H1 (cell line): Measurements from ENCODE around the gene PHC2. TPM values are rescaled to one million over a fixed set of nuclear protein-coding genes. Genes with fewer than 3 reads are reported as not detected.

Source experiments
- CTCF ChIA-PET: fragments of 300-600 bp; sonication (Branson Sonifier 250); formaldehyde crosslinking; loops from one replicate; lab custom pipeline; 2021; ENCODE audit not compliant: partially characterized antibody; lab: Charles Lee
- POLR2A ChIA-PET: fragments of 300-600 bp; sonication (Branson Sonifier 250); formaldehyde crosslinking; loops from one replicate; lab custom pipeline; 2021; ENCODE audit warnings: inconsistent platforms; ENCODE audit not compliant: partially characterized antibody; lab: Charles Lee
- DNase-seq, 2 experiments: peaks; one replicate each; pipeline versions ENCODE4 v3.0.0 to v3.0.0-alpha.2; 2010 to 2022; ENCODE audit warnings: low spot score in 2 of 2, low read depth in 1 of 2, mixed read lengths in 1 of 2
- FAIRE-seq: peaks from 2 replicates; lab custom pipeline; 2011; peaks lifted over from hg19 to GRCh38; lab: Jason Lieb, UNC
- H2AFZ ChIP-seq: 2 replicates; pipeline ENCODE4 v1.8.1; 2012; ENCODE audit warnings: low read length, inconsistent platforms
- H2AK5ac ChIP-seq: 2 replicates; pipeline ENCODE4 v1.6.1; 2013; ENCODE audit warnings: low read depth, low read length
- H2BK120ac ChIP-seq: replicated peaks from 2 replicates; pipeline ENCODE3; 2013; ENCODE audit warnings: low read depth, low read length, inconsistent platforms
- H2BK12ac ChIP-seq: 2 replicates; pipeline ENCODE4 v1.6.1; 2013; ENCODE audit warnings: low read depth, low read length
- H2BK15ac ChIP-seq: 2 replicates; pipeline ENCODE4 v1.6.1; 2013; ENCODE audit warnings: low read length
- H2BK20ac ChIP-seq: 2 replicates; pipeline ENCODE4 v1.6.1; 2013; ENCODE audit warnings: low read length
- H2BK5ac ChIP-seq: 2 replicates; pipeline ENCODE4 v1.6.1; 2013; ENCODE audit warnings: low read depth, low read length
- H3K14ac ChIP-seq: 2 replicates; pipeline ENCODE4 v1.6.1; 2013; ENCODE audit warnings: inconsistent platforms; ENCODE audit not compliant: insufficient read length
- H3K18ac ChIP-seq: 2 replicates; pipeline ENCODE4 v1.6.1; 2013; ENCODE audit warnings: low read length; ENCODE audit errors: extremely low read depth
- H3K23ac ChIP-seq: 2 replicates; pipeline ENCODE4 v1.6.1; 2013; ENCODE audit warnings: inconsistent platforms; ENCODE audit not compliant: insufficient read length
- H3K23me2 ChIP-seq: 2 replicates; pipeline ENCODE4 v1.6.1; 2013; ENCODE audit warnings: low read depth, low read length
- H3K27ac ChIP-seq: 2 replicates; pipeline ENCODE4 v1.6.1; 2011; ENCODE audit warnings: low read depth, low read length, inconsistent platforms
- H3K27me3 ChIP-seq, 4 experiments: replicated peaks in 1 of 4; 1 replicate in 1 of 4; 2 replicates in 3 of 4; pipeline versions ENCODE4 v1.6.1 to v1.8.1; 2011 to 2013; ENCODE audit warnings: low read length in 3 of 4, mild to moderate bottlenecking in 3 of 4, inconsistent platforms in 2 of 4, mixed read lengths in 2 of 4, moderate library complexity in 1 of 4; ENCODE audit not compliant: control insufficient read depth in 3 of 4, insufficient read depth in 3 of 4; ENCODE audit errors: extremely low read depth in 1 of 4
- H3K36me3 ChIP-seq, 4 experiments: 2 replicates each; pipeline versions ENCODE4 v1.6.1 to v1.8.1; 2011 to 2013; ENCODE audit warnings: mild to moderate bottlenecking in 4 of 4, low read length in 3 of 4, moderate library complexity in 2 of 4, control low read depth in 1 of 4, inconsistent platforms in 1 of 4; ENCODE audit not compliant: insufficient read depth in 4 of 4, control insufficient read depth in 2 of 4
- H3K4ac ChIP-seq: replicated peaks from 2 replicates; pipeline ENCODE3; 2013; ENCODE audit warnings: low read length, low read depth, mixed read lengths, inconsistent platforms; ENCODE audit not compliant: insufficient read length
- H3K4me1 ChIP-seq, 4 experiments: replicated peaks in 1 of 4; 1 replicate in 1 of 4; 2 replicates in 3 of 4; pipeline versions ENCODE4 v1.6.1 to v1.8.1; 2011 to 2013; ENCODE audit warnings: low read length in 3 of 4, inconsistent platforms in 2 of 4, mixed read lengths in 1 of 4; ENCODE audit not compliant: insufficient read depth in 4 of 4, control insufficient read depth in 3 of 4
- H3K4me2 ChIP-seq, 2 experiments: 2 replicates each; pipeline versions ENCODE4 v1.6.1 to v1.8.1; 2011 to 2013; ENCODE audit warnings: low read depth in 2 of 2, low read length in 2 of 2, control low read depth in 1 of 2, inconsistent platforms in 1 of 2, mild to moderate bottlenecking in 1 of 2; ENCODE audit not compliant: insufficient read depth in 1 of 2
- H3K4me3 ChIP-seq, 4 experiments: fragments of 200-600, 300-600 bp in 1 of 4; sonication (generic), shearing (Covaris generic), sonication (Bioruptor Twin) in 1 of 4; 2 replicates each; pipeline versions ENCODE4 v1.5.1 to v1.8.1; 2011 to 2016; ENCODE audit warnings: low read length in 4 of 4, low read depth in 3 of 4, control low read depth in 2 of 4, inconsistent platforms in 2 of 4, mild to moderate bottlenecking in 2 of 4, mixed read lengths in 1 of 4, moderate library complexity in 1 of 4; ENCODE audit not compliant: insufficient read depth in 2 of 4; ENCODE audit errors: extremely low read depth in 1 of 4
- H3K56ac ChIP-seq: replicated peaks from 2 replicates; pipeline ENCODE3; 2013; ENCODE audit warnings: low read depth, mild to moderate bottlenecking, mixed read lengths, low read length, inconsistent platforms; ENCODE audit not compliant: insufficient read length
- H3K79me1 ChIP-seq: 2 replicates; pipeline ENCODE4 v1.6.1; 2013; ENCODE audit warnings: low read depth, low read length, control low read depth
- H3K79me2 ChIP-seq, 2 experiments: 2 replicates each; pipeline versions ENCODE4 v1.6.1 to v1.8.1; 2012 to 2013; ENCODE audit warnings: low read length in 2 of 2, mild to moderate bottlenecking in 2 of 2, inconsistent platforms in 1 of 2; ENCODE audit not compliant: insufficient read depth in 2 of 2, control insufficient read depth in 1 of 2
- H3K9ac ChIP-seq, 4 experiments: replicated peaks in 1 of 4; 1 replicate in 1 of 4; 2 replicates in 3 of 4; pipeline versions ENCODE4 v1.6.1 to v1.8.1; 2011 to 2013; ENCODE audit warnings: low read depth in 3 of 4, low read length in 3 of 4, control low read depth in 2 of 4, mild to moderate bottlenecking in 2 of 4, moderate library complexity in 2 of 4, inconsistent platforms in 1 of 4; ENCODE audit errors: extremely low read depth in 1 of 4
- H3K9me3 ChIP-seq, 2 experiments: 2 replicates each; pipeline versions ENCODE4 v1.6.1 to v1.8.1; 2012 to 2013; ENCODE audit warnings: mild to moderate bottlenecking in 2 of 2, moderate library complexity in 2 of 2, control low read depth in 1 of 2, inconsistent platforms in 1 of 2, low read depth in 1 of 2, low read length in 1 of 2, mixed read lengths in 1 of 2; ENCODE audit not compliant: insufficient read depth in 2 of 2
- H4K20me1 ChIP-seq, 2 experiments: replicated peaks in 1 of 2; 2 replicates each; pipeline versions ENCODE3 to v1.8.1; 2011 to 2013; ENCODE audit warnings: inconsistent platforms in 2 of 2, low read length in 2 of 2, mild to moderate bottlenecking in 1 of 2; ENCODE audit not compliant: insufficient read depth in 2 of 2, control insufficient read depth in 1 of 2
- H4K5ac ChIP-seq: 2 replicates; pipeline ENCODE4 v1.6.1; 2013; ENCODE audit warnings: low read length, low read depth, mixed read lengths, inconsistent platforms; ENCODE audit not compliant: insufficient read length
- H4K8ac ChIP-seq: 2 replicates; pipeline ENCODE4 v1.8.0; 2013; ENCODE audit warnings: mild to moderate bottlenecking, moderate library complexity, low read length, inconsistent platforms; ENCODE audit not compliant: insufficient read depth; ENCODE audit errors: extremely low read depth
- H4K91ac ChIP-seq: replicated peaks from 2 replicates; pipeline ENCODE3; 2013; ENCODE audit warnings: low read length, mixed read lengths, inconsistent platforms; ENCODE audit not compliant: insufficient read length
- BRCA1 ChIP-seq: IDR thresholded peaks from 2 replicates; pipeline ENCODE4 v1.6.1; 2012; ENCODE audit warnings: low read depth, low read length, improper control_type of control experiment
- EZH2 ChIP-seq: fragments of 200-600 bp; sonication (generic); IDR thresholded peaks from 2 replicates; pipeline ENCODE4 v1.7.1; 2012; ENCODE audit warnings: low read depth, mild to moderate bottlenecking, moderate library complexity, low read length, inconsistent platforms; ENCODE audit not compliant: severe bottlenecking
- FOSL1 ChIP-seq: IDR thresholded peaks from 2 replicates; pipeline ENCODE4 v1.6.1; 2011; ENCODE audit warnings: mild to moderate bottlenecking, low read depth, low read length, moderate library complexity; ENCODE audit not compliant: insufficient read depth
- KDM1A ChIP-seq: fragments of 200-600, 300-600 bp; sonication (generic); IDR thresholded peaks from 2 replicates; pipeline ENCODE4 v1.7.1; 2016; ENCODE audit warnings: mild to moderate bottlenecking, low read length, borderline replicate concordance
- POLR2A ChIP-seq, 2 experiments: IDR thresholded peaks; 1 replicate in 1 of 2; 2 replicates in 1 of 2; pipeline ENCODE4 v1.6.1; 2011; ENCODE audit warnings: low read depth in 2 of 2, low read length in 2 of 2, mild to moderate bottlenecking in 2 of 2; ENCODE audit errors: control extremely low read depth in 1 of 2
- POLR2AphosphoS5 ChIP-seq: IDR thresholded peaks from 2 replicates; pipeline ENCODE4 v1.6.1; 2011; ENCODE audit warnings: low read depth, low read length
- SIN3A ChIP-seq, 2 experiments: IDR thresholded peaks in 1 of 2; conservative IDR thresholded peaks in 1 of 2; 2 replicates each; pipeline ENCODE4 v1.6.1; 2011 to 2012; ENCODE audit warnings: low read length in 2 of 2, improper control_type of control experiment in 1 of 2, low read depth in 1 of 2, mild to moderate bottlenecking in 1 of 2
- SIRT6 ChIP-seq: IDR thresholded peaks from one replicate; pipeline ENCODE4 v1.7.1; 2012; ENCODE audit warnings: low read length, inconsistent platforms
- SIX5 ChIP-seq: IDR thresholded peaks from 2 replicates; pipeline ENCODE4 v1.6.1; 2011; ENCODE audit warnings: mild to moderate bottlenecking, low read depth, low read length
- SP2 ChIP-seq: IDR thresholded peaks from 2 replicates; pipeline ENCODE4 v1.6.1; 2012; ENCODE audit warnings: mild to moderate bottlenecking, low read length, inconsistent platforms
- SP4 ChIP-seq: IDR thresholded peaks from 2 replicates; pipeline ENCODE4 v1.6.1; 2012; ENCODE audit warnings: low read length, inconsistent platforms
- TBP ChIP-seq: IDR thresholded peaks from 2 replicates; pipeline ENCODE4 v1.6.1; 2011; ENCODE audit warnings: low read depth, low read length, improper control_type of control experiment
- WGBS, 2 experiments: shearing (Covaris generic) in 1 of 2; methylation state at CpG; one replicate each; pipeline versions ENCODE4 v1.1.6 to v1.1.7; 2013 to 2015; ENCODE audit warnings: low lambda C conversion rate in 2 of 2, mixed read lengths in 2 of 2, inconsistent platforms in 1 of 2, low coverage in 1 of 2, missing lambda C conversion rate in 1 of 2; ENCODE audit not compliant: insufficient replicate concordance in 2 of 2, insufficient coverage in 1 of 2, insufficient read length in 1 of 2; ENCODE audit errors: extremely low coverage in 1 of 2, missing lambda C conversion rate in 1 of 2; 5-methylcytosine and 5-hydroxymethylcytosine counted together
- polyA plus RNA-seq, 7 experiments: library from polyadenylated mRNA; depleted of rRNA in 3 of 7; stranded (reverse) in 5 of 7; unstranded in 2 of 7; fragments of >200 nt in 5 of 7; fragments of 200-250 nt in 2 of 7; gene quantifications; 1 replicate in 5 of 7; 2 replicates in 1 of 7; 4 replicates in 1 of 7; pipeline versions ENCODE4 v1.2.1 to v1.2.3, GENCODE V29; 2011 to 2013; ENCODE audit warnings: missing spikeins in 2 of 7, mixed read lengths in 2 of 7
- total RNA-seq: library from RNA; stranded (reverse); fragmentation: NEBNext Ultra II Directional; extraction: Animal tissue kit (Norgen Biotek cat#: 25700); gene quantifications from 2 replicates; pipeline ENCODE4 v1.2.1, GENCODE V29; 2021
- TF ChIP-seq, protein P1 (sequence below), 3 experiments: IDR thresholded peaks; 1 replicate in 2 of 3; 2 replicates in 1 of 3; pipeline versions ENCODE4 v1.5.1 to v1.6.1; 2011; ENCODE audit warnings: low read length in 3 of 3, mild to moderate bottlenecking in 3 of 3, inconsistent platforms in 2 of 3, low read depth in 1 of 3, moderate library complexity in 1 of 3; ENCODE audit not compliant: insufficient read depth in 1 of 3; ENCODE audit errors: control extremely low read depth in 1 of 3

PHC2 gene
- total and polyA plus RNA-seq, 2 of the 8 experiments (the other 6 are each of a cell fraction or from before 2014, with no cell fraction given): 5.6 to 14.2 TPM

DNA sequence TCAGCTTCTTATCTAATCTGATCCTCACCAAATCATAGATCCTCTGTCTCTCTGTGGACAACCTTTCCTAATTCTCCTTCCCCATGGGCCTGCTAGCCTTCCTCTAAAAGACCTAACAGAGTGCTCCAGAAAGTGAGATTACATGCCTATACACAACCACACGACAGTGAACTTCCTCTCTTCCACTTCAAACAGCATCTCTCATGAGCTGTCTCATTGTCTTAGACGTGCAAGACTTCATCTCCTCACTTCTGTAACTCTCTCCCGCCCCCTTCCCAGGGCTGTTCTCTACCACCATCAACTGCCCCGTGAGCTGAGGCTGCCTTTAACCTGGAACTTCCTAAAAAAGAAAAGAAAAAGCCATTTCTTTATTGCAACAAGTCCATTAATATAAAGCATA is 95.9 kb downstream of the PHC2 start:
- POLR2A ChIA-PET: no interaction called here
- TF ChIP-seq EZH2: no peak
- TF ChIP-seq BRCA1: no peak
- TF ChIP-seq SIRT6: no peak
- no peak for TF ChIP-seq TBP
- no peak for TF ChIP-seq SP2
- TF ChIP-seq POLR2A (IDR thresholded peaks at IDR 0.05; ENCODE audit: control extremely low read depth in 1 of 2, low read depth in 2 of 2, low read length in 2 of 2): no peak
- TF ChIP-seq, protein P1, sequence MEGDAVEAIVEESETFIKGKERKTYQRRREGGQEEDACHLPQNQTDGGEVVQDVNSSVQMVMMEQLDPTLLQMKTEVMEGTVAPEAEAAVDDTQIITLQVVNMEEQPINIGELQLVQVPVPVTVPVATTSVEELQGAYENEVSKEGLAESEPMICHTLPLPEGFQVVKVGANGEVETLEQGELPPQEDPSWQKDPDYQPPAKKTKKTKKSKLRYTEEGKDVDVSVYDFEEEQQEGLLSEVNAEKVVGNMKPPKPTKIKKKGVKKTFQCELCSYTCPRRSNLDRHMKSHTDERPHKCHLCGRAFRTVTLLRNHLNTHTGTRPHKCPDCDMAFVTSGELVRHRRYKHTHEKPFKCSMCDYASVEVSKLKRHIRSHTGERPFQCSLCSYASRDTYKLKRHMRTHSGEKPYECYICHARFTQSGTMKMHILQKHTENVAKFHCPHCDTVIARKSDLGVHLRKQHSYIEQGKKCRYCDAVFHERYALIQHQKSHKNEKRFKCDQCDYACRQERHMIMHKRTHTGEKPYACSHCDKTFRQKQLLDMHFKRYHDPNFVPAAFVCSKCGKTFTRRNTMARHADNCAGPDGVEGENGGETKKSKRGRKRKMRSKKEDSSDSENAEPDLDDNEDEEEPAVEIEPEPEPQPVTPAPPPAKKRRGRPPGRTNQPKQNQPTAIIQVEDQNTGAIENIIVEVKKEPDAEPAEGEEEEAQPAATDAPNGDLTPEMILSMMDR (IDR thresholded peaks at IDR 0.05; ENCODE audit: control extremely low read depth in 1 of 3, insufficient read depth in 1 of 3, low read depth in 1 of 3, low read length in 3 of 3): no peak
- no peak for TF ChIP-seq SP4
- TF ChIP-seq FOSL1: no peak
- TF ChIP-seq KDM1A: no peak
- TF ChIP-seq SIX5: no peak
- TF ChIP-seq POLR2AphosphoS5: no peak
- TF ChIP-seq SIN3A (conservative IDR thresholded peaks at IDR 0.05 in 1 of 2, IDR thresholded peaks at IDR 0.05 in 1 of 2; ENCODE audit: low read depth in 1 of 2, low read length in 2 of 2): no peak

More for the DNA sequence above, 95.9 kb downstream of the PHC2 start:
- Histone ChIP-seq H2BK15ac (no peak overlapping the region), H2AFZ (no peak overlapping the region), H3K27me3 (no peaks in the 10 kb centered on the region; a peak in 1 of 7 replicates), H3K23ac (no peak overlapping the region), H3K27ac (no peak overlapping the region), H2BK12ac (no peak overlapping the region), H3K9ac (no peak overlapping the region), H3K4me2 (no peak overlapping the region), H3K4me1 (peaks cover 7 to 25% (median 14%) of the 10 kb centered on the region in 4 experiments; a peak in 5 of 7 replicates), H4K5ac (no peak overlapping the region), H3K23me2 (no peaks in the 10 kb centered on the region), H3K79me1 (no peaks in the 10 kb centered on the region), H3K4me3 (no peak overlapping the region), H3K9me3 (no peaks in the 10 kb centered on the region), H2BK20ac (no peak overlapping the region), H3K4ac (no peak overlapping the region), H3K18ac (no peak overlapping the region), H3K79me2 (no peaks in the 10 kb centered on the region), H3K56ac (no peak overlapping the region), H4K91ac (no peak overlapping the region), H3K14ac (no peak overlapping the region), H2AK5ac (no peak overlapping the region), H4K8ac (no peak overlapping the region), H4K20me1 (peaks cover 0 to 6% of the 10 kb centered on the region in 2 experiments), H2BK5ac (no peak overlapping the region), H3K36me3 (peaks cover 0 to 4% (median 2%) of the 10 kb centered on the region in 4 experiments; a peak in 3 of 8 replicates), H2BK120ac (no peak overlapping the region)
- DNase-seq (no peak), FAIRE-seq (no peak)
- CTCF ChIA-PET: interaction anchor here (0.7 to 2.1 kb wide), 5 partner anchors 14 to 36 kb away, joined by 3 to 7 read pairs (median 4); partner anchors contain the start of gene A3GALT2
- 91% methylated on average over 4 of the region's 4 CpGs; no CpG with 5 or more reads in 1 of the 2 experiments for WGBS, 2 experiments
